Measurements from ENCODE around the gene STXBP1. TPM values are rescaled to one million over a fixed set of nuclear protein-coding genes. Genes with fewer than 3 reads are reported as not detected.

The STXBP1 gene
- polyA plus RNA-seq, 3 donors = 0.27 to 0.59 TPM; not detected in 1

DNA sequence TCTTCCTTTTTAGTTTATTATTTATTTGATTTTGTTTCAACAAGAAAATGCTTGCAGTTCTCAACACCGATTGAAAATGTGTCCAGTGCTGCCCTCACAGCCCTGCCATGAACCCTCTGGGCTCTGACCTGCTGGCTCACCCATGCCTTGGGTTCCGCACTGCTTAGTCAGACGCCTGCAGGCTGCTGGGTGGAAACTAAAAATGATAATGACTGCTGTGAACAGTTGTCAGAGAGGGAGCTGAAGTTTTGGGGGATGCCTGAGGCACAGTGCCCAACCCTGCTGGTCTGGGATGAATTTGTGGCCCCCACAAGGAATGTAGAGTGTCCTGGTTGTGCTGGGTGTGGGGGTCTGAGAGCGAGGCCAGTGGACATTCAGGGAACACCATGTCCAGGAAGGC, 72.5 kb downstream of the STXBP1 start:
- H4K20me1 ChIP-seq (ENCODE audit: insufficient read depth, low read length) = no peaks in the 10 kb centered on the region
- DNase-seq = no peak
- H3K27me3 Mint-ChIP-seq (ENCODE audit: low read depth in 3 of 3) = peaks cover 0 to 6% (median 2%) of the 10 kb centered on the region in 3 donors
- H3K9me3 ChIP-seq (replicated peaks in 1 of 2; ENCODE audit: control insufficient read depth in 1 of 2, insufficient read depth in 1 of 2, low read length in 2 of 2) = no peaks in the 10 kb centered on the region
- no peak overlapping the region for H3K4me3 ChIP-seq (replicated peaks in 1 of 3; ENCODE audit: low read depth in 2 of 3, low read length in 3 of 3)
- H3K36me3 Mint-ChIP-seq = no peaks in the 10 kb centered on the region
- H3K9ac ChIP-seq (ENCODE audit: insufficient read depth, low read length, poor library complexity, severe bottlenecking) = no peak overlapping the region
- peaks cover 0 to 1% (median 0%) of the 10 kb centered on the region in 7 donors for H3K9me3 Mint-ChIP-seq
- H3K4me1 ChIP-seq (ENCODE audit: control insufficient read depth in 1 of 2, insufficient read depth in 2 of 2, low read length in 2 of 2) = no peaks in the 10 kb centered on the region
- no peak overlapping the region for H3K27ac ChIP-seq (ENCODE audit: low read depth in 1 of 2, low read length in 2 of 2)
- H3K4me1 Mint-ChIP-seq = no peaks in the 10 kb centered on the region
- intact Hi-C loops (cut with micrococcal nuclease) = no loop called here
- WGBS (ENCODE audit: insufficient coverage) = 100% methylated on average over 3 of the region's 4 CpGs
- no peak overlapping the region for H2AFZ ChIP-seq (ENCODE audit: insufficient read depth, low read depth, low read length, poor library complexity, severe bottlenecking)
- no peaks in the 10 kb centered on the region for H3K79me2 ChIP-seq (ENCODE audit: insufficient read depth, low read length)
- H3K27me3 ChIP-seq (ENCODE audit: control insufficient read depth in 2 of 2, insufficient read depth in 2 of 2, low read length in 2 of 2) = no peaks in the 10 kb centered on the region
- no peak overlapping the region for H3K4me2 ChIP-seq (replicated peaks; ENCODE audit: extremely low read depth, low read length, poor library complexity, severe bottlenecking)
- no peaks in the 10 kb centered on the region for H3K36me3 ChIP-seq (replicated peaks in 1 of 2; ENCODE audit: control insufficient read depth in 1 of 2, insufficient read depth in 2 of 2, low read length in 2 of 2)
- H3K27ac Mint-ChIP-seq = no peak overlapping the region
- no peak overlapping the region for H3K4me3 Mint-ChIP-seq
- TF ChIP-seq CTCF (IDR thresholded peaks at IDR 0.05) = no peak

GRCh38 chr9:127686461-127687393, 74.7 kb downstream of the STXBP1 start:
- Histone ChIP-seq H3K4me1 (ENCODE audit: control insufficient read depth in 1 of 2, insufficient read depth in 2 of 2, low read length in 2 of 2) (no peaks in the 10 kb centered on the region), H3K27ac (ENCODE audit: low read depth in 1 of 2, low read length in 2 of 2) (no peak overlapping the region), H3K79me2 (ENCODE audit: insufficient read depth, low read length) (no peaks in the 10 kb centered on the region), H3K4me2 (replicated peaks; ENCODE audit: extremely low read depth, low read length, poor library complexity, severe bottlenecking) (no peak overlapping the region), H3K9me3 (replicated peaks in 1 of 2; ENCODE audit: control insufficient read depth in 1 of 2, insufficient read depth in 1 of 2, low read length in 2 of 2) (no peaks in the 10 kb centered on the region), H3K36me3 (replicated peaks in 1 of 2; ENCODE audit: control insufficient read depth in 1 of 2, insufficient read depth in 2 of 2, low read length in 2 of 2) (no peaks in the 10 kb centered on the region), H3K27me3 (ENCODE audit: control insufficient read depth in 2 of 2, insufficient read depth in 2 of 2, low read length in 2 of 2) (no peaks in the 10 kb centered on the region), H3K9ac (ENCODE audit: insufficient read depth, low read length, poor library complexity, severe bottlenecking) (no peak overlapping the region), H2AFZ (ENCODE audit: insufficient read depth, low read depth, low read length, poor library complexity, severe bottlenecking) (no peak overlapping the region), H4K20me1 (ENCODE audit: insufficient read depth, low read length) (no peaks in the 10 kb centered on the region), H3K4me3 (replicated peaks in 1 of 3; ENCODE audit: low read depth in 2 of 3, low read length in 3 of 3) (no peak overlapping the region)
- no peak overlapping the region for H3K4me3 Mint-ChIP-seq
- no peak for TF ChIP-seq CTCF (IDR thresholded peaks at IDR 0.05)
- no peak for DNase-seq
- H3K9me3 Mint-ChIP-seq = peaks cover 0 to 2% (median 0%) of the 10 kb centered on the region in 7 donors
- no peaks in the 10 kb centered on the region for H3K36me3 Mint-ChIP-seq
- peaks cover 2 to 7% (median 2%) of the 10 kb centered on the region in 3 donors for H3K27me3 Mint-ChIP-seq (ENCODE audit: low read depth in 3 of 3)
- WGBS (ENCODE audit: insufficient coverage) = 97% methylated on average over 5 of the region's 6 CpGs
- intact Hi-C loops (cut with micrococcal nuclease) = no loop called here
- H3K27ac Mint-ChIP-seq = peak overlapping the region in 1 of 7 donors; percentile 42
- H3K4me1 Mint-ChIP-seq = no peaks in the 10 kb centered on the region
